H7 (cell line): ENCODE measurements around the gene WWOX. TPM values are rescaled to one million over a fixed set of nuclear protein-coding genes. Genes with fewer than 3 reads are reported as not detected.

Experiments
- DNase-seq: peaks from one replicate; pipeline ENCODE4 v3.0.0; 2012
- H3K27me3 ChIP-seq: 2 replicates; pipeline ENCODE4 v1.6.0; 2011; ENCODE audit warnings: mild to moderate bottlenecking, low read length; ENCODE audit not compliant: control insufficient read depth, insufficient read depth
- H3K36me3 ChIP-seq: replicated peaks from 2 replicates; pipeline ENCODE4 v1.5.1; 2011; ENCODE audit warnings: low read length; ENCODE audit not compliant: control insufficient read depth, insufficient read depth
- H3K4me3 ChIP-seq: 2 replicates; pipeline ENCODE4 v1.5.1; 2011; ENCODE audit warnings: low read depth, mild to moderate bottlenecking, control low read depth, low read length, moderate library complexity; ENCODE audit not compliant: insufficient read depth
- total RNA-seq: library from RNA; depleted of rRNA; stranded (reverse); fragments of >200 nt; shearing (Covaris generic); gene quantifications from 2 replicates; pipeline ENCODE4 v1.2.3, GENCODE V29; 2014

Gene WWOX
- total RNA-seq, 1 experiment from 2014 or later, result 29.2 TPM

DNA sequence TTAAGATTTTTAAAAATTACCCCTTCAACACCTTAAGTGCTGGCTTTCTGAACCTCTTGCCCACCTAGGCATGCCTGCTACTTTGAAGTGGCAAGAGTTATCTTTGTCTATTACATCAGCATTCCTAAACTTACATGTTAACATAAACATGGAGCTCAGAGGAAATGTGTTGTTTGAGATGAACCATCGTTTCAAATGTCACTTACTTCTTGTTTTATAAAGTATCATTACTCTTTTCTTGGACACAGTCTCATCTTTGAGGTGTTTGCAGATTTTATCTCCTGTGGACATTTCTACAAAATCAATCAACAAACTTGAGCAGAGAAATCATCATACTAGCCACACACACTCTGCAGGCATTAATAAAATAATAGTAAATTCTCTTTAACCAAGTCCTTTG, 184.9 kb downstream of the WWOX start:
- no peaks in the 10 kb centered on the region for H3K27me3 ChIP-seq
- no peak for DNase-seq
- no peak overlapping the region for H3K4me3 ChIP-seq
- no peaks in the 10 kb centered on the region for H3K36me3 ChIP-seq

DNA sequence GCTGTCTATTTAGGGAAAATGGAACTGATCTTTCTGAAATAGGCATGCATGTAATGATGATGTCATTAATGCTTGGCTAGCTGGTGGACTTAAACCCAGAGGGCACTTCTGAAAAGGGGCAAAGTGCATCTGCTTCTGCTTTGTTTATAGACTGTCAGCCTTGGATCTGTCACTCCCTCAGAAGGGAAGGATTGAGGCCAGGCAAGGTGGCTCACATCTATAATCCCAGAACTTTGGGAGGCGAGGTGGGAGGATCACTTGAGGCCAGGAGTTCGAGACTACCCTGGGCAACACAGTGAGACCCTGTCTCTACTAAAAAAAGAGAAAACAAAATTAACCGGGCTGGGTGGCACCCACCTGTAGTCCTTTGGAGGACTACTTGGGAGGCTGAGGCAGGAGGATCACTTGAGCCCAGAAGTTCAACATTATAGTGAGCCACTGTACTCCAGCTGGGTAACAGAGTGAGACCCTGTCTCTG, 185.5 kb downstream of the WWOX start:
- no peak for DNase-seq
- Histone ChIP-seq H3K27me3 (no peaks in the 10 kb centered on the region), H3K4me3 (no peak overlapping the region), H3K36me3 (no peaks in the 10 kb centered on the region)

DNA sequence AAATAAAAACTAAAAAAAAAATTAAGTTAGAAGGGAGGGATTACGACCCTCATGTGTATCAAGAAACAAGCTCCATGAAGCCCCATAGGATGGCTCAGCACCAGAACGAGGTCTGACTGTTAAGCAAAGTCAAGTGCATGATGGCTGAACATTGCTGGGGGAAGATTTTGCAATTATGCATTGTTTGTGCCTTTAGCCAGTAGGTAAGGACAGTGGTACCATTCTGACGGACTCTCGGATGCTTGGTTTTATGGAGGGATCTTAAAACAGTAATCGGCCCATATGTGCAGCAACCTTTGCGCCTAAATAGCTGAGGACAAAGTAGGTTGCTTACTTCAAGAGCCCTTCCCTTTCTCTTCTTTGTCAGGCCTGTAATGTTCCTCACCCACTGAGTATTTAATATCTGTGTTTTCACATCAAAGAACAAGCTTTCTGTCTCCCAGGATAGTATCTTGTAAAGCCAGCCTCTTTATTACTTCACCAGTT, 186.0 kb downstream of the WWOX start:
- Histone ChIP-seq H3K4me3 (no peak overlapping the region), H3K36me3 (no peaks in the 10 kb centered on the region), H3K27me3 (no peaks in the 10 kb centered on the region)
- no peak for DNase-seq

DNA sequence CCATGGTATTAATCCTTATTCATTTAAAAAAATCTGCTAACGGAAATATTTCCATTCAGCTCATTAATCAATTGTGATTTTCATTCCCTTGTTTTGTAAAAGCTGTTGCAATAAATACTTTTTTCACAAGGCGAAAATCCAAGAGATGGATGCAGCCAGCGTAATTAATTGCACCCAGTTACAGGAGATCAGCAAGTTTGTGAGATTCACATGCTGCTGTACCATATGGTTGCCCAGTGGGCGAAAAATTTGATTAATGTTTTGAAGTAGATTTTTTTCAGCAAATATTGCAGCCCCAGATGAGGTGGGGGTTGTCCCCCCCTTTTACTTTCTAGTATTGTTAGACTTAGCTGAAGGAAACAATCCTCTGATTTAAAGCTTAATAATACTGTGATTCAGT, 186.6 kb downstream of the WWOX start:
- H3K36me3 ChIP-seq, result no peaks in the 10 kb centered on the region
- DNase-seq, result no peak
- H3K27me3 ChIP-seq, result no peaks in the 10 kb centered on the region
- no peak overlapping the region for H3K4me3 ChIP-seq

DNA sequence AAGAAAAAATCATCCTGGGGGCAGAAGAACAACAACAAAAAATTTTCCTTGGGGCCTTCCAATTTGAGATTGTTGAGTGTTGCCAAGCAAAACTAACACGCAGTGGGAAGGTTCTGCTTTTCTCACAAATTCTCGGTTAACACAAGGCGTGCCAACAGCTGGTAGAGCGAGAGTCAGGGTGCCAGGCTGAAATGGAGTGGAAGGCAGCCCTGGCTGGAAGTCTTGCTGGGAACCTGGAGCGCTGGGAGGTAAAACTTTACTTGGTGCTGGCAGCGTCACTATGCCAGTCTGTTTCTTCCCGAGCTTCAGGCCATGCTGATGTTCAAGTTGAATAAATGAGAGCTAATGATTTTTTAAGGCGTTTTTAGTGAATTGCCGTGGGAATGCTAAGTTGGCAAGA, 189.4 kb downstream of the WWOX start:
- DNase-seq, result no peak
- Histone ChIP-seq H3K27me3 (no peaks in the 10 kb centered on the region), H3K36me3 (no peaks in the 10 kb centered on the region), H3K4me3 (no peak overlapping the region)

DNA sequence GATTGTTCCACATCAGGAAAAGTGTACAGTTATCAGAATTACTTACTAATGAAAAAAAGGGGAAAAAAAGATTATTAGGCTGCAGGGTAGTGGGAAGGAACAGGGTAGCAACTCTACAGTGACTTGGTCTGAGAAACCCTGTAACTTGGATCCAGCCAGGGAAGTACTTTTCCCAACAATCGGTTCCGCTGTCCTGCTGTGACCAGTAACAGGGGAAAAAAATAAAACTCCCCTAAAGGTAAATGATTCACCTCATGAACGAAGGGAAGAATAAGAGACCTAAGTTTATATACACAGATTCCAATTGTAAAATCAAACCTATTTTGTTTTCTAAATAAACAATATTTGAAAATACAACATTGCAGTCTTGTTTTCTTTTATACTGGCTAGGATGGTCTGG, 189.9 kb downstream of the WWOX start:
- no peak for DNase-seq
- Histone ChIP-seq H3K36me3 (no peaks in the 10 kb centered on the region), H3K4me3 (no peak overlapping the region), H3K27me3 (no peaks in the 10 kb centered on the region)

DNA sequence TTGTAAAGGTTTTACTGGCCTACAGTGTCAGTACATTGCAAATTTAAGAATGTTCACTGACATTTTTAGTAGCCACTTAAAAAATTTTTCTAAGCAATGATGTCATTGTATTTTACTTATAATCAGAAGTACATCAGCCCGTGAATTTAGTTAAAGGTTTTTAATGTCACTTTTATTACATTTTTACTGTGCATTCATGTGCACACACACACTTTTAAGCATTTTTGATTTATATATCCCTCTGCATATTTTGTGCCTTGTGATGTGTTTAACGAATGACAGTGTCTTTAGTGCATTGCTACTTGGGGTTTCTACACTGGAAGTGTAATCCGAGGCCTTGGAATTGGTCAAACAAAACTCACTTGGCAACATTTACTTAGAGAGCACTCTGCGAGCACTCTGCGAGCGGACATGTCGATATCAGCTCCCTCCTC, 190.4 kb downstream of the WWOX start:
- no peak for DNase-seq
- no peaks in the 10 kb centered on the region for H3K36me3 ChIP-seq
- no peaks in the 10 kb centered on the region for H3K27me3 ChIP-seq
- H3K4me3 ChIP-seq, result no peak overlapping the region

DNA sequence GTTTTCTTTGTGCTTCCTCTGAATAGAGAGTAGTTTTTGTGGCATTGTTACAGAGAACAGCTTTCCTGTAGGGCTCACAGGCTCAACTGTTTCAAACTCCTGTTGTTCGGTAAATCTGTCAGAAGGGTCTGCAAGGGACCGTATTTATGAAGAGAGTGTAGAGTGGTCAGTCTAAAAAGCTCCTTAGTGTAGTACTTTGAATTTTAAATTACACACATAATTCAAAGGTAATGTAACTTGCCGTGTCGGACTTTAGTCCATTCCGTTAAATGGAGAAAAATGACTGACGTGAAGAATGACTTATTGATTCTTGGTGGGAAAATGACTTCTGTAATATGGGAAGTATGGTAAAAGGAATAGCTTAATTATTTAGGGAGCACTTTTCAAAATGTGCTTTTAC, 190.9 kb downstream of the WWOX start:
- no peak for DNase-seq
- Histone ChIP-seq H3K36me3 (no peaks in the 10 kb centered on the region), H3K4me3 (no peak overlapping the region), H3K27me3 (no peaks in the 10 kb centered on the region)

DNA sequence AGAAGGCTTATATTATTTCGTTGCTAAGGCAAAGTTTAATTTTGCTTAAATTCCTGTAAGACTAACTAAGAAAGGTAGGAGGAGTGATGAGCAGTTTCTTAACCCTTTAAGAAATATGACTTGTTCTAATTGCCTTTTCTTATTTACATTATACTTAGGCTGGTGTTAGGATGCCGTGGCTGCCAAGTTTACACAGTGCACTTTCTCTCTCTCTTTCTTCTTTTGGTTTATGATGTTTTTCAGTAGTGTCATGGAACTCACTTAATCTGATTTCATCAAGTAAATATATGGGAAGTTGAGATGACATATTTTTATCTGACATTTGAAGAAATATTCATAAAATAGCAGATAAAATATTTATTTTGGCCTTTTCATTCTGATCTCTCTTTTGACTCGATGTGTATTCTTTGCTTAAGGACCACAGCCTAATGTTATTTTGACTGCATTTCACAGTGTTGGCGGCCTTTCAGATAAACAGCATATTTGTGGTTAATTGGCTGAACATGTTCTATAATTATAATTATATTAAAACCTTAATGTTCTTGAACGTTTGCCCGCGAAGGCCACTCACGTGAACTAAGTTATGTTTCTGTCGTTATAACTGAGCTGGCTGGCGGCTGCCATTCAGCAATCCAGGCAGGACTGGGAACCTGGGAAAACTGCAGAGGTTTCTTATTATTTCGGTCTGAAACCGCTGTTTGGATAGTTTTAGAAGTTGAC, 191.6 kb downstream of the WWOX start:
- no peak for DNase-seq
- Histone ChIP-seq H3K36me3 (no peaks in the 10 kb centered on the region), H3K4me3 (no peak overlapping the region), H3K27me3 (no peaks in the 10 kb centered on the region)

DNA sequence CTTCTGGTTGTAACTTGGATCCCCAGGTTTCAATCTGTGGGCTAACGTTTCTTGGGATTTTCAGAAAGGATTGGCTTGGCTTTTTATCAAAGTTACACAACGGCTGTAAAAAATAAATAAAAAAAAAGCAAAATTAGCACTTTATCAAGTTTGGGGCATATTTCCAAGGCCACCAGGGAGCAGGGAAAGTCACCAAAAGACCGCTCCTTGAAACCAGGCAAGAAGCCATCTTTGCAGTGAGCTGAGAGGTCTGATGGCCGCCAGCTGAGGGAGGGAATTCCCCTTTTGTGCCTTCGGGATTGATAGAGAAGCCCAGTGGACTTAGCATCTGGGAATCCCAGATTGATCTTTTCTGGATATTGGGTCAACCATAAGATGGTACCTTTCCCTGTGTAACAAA, 192.2 kb downstream of the WWOX start:
- H3K4me3 ChIP-seq, result no peak overlapping the region
- no peak for DNase-seq
- no peaks in the 10 kb centered on the region for H3K36me3 ChIP-seq
- no peaks in the 10 kb centered on the region for H3K27me3 ChIP-seq

DNA sequence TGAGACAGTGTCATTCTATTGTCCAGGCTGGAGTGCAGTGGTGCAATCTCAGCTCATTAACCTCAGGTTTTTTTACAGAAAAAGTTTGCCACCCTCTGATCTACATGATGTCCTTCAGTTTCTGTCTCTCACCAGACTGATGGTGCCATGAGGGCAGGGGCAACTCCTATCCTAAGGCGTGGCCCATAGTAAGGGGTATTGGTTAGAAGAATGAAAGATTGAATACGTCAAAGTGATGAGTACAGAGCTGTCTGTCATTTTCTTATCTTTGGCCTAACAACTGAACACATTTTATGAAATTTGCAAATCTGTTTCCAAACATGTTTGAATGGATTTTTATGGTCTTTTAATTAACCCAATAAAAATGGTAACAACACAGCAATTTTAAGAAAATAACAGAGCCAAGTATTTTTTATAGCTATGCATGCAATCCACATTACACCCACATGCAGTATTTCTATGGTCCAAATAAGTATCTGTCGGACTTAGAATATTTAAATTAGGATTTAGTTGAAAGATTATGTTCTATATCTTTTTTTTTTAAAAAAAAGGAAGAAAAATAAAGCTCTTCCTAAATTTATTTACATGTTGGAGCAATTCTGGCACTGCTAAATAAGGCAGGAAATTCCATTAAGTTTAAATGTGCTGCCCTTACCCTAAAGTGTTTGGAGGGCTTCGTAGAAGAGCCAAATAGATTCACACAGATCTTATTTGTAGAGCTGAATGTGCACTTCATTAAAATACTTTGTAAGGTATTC, 192.8 kb downstream of the WWOX start:
- no peak for DNase-seq
- no peak overlapping the region for H3K4me3 ChIP-seq
- no peaks in the 10 kb centered on the region for H3K36me3 ChIP-seq
- H3K27me3 ChIP-seq, result no peaks in the 10 kb centered on the region

DNA sequence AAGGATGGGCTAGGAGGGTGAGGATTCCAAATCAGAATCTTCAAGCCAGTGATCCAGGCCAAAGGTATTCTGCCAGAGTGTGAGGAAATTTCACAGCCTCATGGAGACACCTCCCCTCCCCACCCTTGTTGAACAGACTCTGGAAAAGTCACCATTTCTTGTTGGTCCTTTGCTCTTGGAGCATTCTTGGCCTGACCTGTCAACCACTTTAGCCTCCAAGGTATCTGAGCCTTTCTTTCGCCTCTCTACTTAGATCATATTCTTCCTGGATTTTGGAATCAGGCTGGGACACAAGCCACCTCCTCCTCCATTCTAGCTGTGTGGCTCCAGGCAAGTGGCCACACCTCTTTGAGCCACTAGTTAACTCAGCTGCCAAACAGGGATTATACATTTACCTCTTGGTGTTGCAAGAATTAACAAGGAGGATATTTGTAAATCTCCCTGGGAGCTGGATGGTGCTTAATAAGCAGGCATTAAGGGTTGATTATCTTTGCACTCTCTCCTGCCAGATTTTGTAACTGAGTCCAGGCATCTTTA, 193.5 kb downstream of the WWOX start:
- H3K27me3 ChIP-seq, result no peaks in the 10 kb centered on the region
- no peak for DNase-seq
- H3K4me3 ChIP-seq, result no peak overlapping the region
- no peaks in the 10 kb centered on the region for H3K36me3 ChIP-seq

DNA sequence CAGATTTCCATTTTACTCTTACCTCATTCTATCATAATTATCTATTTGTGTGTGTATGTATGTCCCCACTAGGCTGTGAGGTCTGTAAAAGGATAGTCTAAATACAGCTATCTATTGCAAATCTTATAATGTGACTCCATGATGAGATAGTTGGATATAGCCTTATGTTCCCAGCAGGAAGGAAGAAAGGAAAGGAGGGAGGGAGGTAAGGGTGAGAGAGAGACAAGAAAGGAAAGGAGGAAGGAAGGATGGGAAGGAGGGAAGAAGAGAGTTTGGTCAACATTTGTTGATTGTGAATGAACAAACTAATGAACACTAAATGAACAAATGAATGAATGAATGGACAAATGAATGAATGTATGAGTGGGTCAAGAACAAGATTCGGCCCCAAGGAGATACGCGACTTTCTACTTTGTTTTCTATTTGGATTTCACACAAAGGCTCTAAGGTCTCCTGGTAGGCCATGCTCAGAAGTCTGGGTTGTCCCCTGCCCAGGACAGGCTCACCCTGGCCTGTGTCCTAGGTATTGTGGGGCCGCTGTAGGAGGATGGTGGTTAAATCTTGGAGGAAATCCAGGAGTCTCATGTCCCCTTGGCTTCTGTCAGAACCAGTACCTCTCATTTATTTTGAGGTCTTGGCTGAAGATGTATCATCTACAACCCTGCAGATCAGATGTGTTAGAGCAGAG, 195.2 kb downstream of the WWOX start:
- Histone ChIP-seq H3K27me3 (no peaks in the 10 kb centered on the region), H3K4me3 (no peak overlapping the region), H3K36me3 (no peaks in the 10 kb centered on the region)
- DNase-seq, result no peak

DNA sequence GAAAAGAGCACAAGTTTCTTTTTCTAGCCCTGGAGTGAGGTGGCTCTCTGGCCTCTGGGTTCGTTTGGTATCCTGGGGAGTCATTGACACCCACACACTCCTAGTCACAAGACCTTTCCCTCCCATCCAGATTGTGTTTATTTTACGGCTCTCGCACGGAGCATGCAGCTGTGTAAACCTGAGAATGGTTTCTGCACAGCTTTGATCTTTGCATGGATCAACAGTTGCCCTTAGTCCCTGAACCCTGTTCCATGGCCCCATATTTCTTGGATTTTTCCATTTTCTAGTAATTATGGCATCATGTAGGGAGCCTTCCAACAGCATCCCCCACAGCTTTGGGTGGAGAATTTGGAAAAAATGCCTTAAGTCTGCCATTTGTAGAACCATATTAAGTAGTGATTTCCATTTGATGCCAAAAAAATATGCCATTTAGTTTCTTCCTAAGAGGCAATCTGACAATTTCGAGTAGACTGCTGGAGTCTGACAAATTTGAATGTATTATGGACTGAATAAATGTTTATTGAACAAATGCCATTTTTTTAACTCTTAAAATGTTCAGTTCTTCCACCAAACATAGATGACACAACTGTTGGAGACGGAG, 197.7 kb downstream of the WWOX start:
- Histone ChIP-seq H3K27me3 (no peaks in the 10 kb centered on the region), H3K36me3 (no peaks in the 10 kb centered on the region), H3K4me3 (no peak overlapping the region)
- no peak for DNase-seq
